ENCODE results near the gene PLAGL2. TPM values are rescaled to one million over a fixed set of nuclear protein-coding genes. Genes with fewer than 3 reads are reported as not detected.

Gene PLAGL2
- total RNA-seq, 1 experiment from 2014 or later, result 40.6 TPM

DNA sequence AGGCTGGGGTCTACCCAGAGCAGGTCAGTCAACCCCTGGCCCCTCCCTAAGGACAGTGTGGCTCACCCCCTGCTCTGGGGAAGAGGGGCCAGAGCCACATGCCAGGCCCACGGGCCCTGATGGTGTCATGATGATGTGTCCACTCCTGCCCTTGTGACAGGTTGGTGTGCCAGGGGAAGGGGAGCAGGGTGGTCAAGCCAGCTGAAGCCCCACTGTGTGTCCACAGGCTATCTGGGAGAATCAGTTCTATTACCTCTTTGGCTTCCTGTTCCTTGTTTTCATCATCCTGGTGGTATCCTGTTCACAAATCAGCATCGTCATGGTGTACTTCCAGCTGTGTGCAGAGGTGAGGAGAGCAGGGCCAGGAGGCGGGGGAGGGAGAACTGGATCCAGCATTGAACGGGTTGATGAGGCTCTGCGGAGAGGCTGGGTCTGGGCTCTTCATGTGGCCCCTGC lies 47.7 kb downstream of the PLAGL2 start:
- BruUV-seq (replicated peaks), result no TSS peak
- H3K4me3 ChIP-seq (ENCODE audit: low read depth in 2 of 2, low read length in 2 of 2), result no peak overlapping the region
- intact Hi-C loops (cut with micrococcal nuclease; ENCODE audit: unreplicated experiment), result no loop called here
- DNase-seq (ENCODE audit: low read depth, low spot score), result no peak
- in situ Hi-C loops (cut with HindIII; ENCODE audit: low pct_unique_long_range_greater_than_20kb, low sequenced_read_pairs), result no loop called here
- H3K4me1 ChIP-seq (ENCODE audit: control insufficient read depth, insufficient read depth, low read length), result peaks cover 8% of the 10 kb centered on the region
- no peak for TF ChIP-seq TCF7L2 (IDR thresholded peaks at IDR 0.05; ENCODE audit: low read depth, low read length)
- ATAC-seq, result no peak
- H3K9me3 ChIP-seq (ENCODE audit: control insufficient read depth, insufficient read depth, low read depth, low read length), result no peaks in the 10 kb centered on the region
- no peaks in the 10 kb centered on the region for H3K27me3 ChIP-seq (ENCODE audit: control insufficient read depth, insufficient read depth, low read length)
- POLR2A ChIA-PET, result no interaction called here
- CTCF ChIA-PET, result interaction anchor here (1.3 kb wide), 1 partner anchor 378 kb away, joined by 3 read pairs; no protein-coding TSS in a partner anchor
- no peak overlapping the region for H3K27ac ChIP-seq (ENCODE audit: low read length)
- H3K36me3 ChIP-seq (ENCODE audit: control insufficient read depth, insufficient read depth, low read length), result peaks cover 41% of the 10 kb centered on the region

DNA sequence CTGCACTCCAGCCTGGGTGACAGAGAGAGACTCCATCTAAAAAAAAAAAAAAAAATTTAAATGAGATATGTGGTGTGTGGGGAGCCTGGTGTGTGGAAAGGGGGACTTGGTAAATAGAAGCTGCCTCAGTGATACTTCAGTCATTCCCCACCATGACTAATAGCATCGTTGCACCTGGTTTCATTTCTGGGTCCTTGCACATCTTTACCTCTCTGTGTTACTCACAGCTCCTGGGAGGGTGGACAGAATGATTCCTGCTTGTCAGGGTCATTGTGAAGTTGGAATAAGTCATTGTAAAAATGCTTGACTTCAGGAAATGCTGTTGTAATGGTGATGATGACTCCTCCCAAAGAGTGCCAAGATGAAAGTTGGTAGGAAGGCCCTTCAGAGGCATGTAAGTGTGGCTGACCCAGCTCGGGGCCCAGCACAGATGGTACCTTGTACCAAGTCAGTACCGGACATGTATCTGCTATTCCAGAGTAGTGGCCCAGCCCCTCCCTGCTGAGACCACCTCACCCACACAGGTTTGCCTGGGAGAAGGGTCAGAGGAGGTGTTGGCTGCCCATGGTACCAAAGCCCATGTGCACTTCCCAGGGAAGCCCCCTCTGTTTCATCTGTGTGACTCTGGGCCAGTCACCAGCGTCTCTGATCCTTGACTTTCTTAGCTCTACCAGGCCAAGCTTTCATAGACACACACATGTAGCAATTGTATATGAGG lies 48.4 kb downstream of the PLAGL2 start:
- Histone ChIP-seq H3K36me3 (ENCODE audit: control insufficient read depth, insufficient read depth, low read length) (peaks cover 40% of the 10 kb centered on the region), H3K27me3 (ENCODE audit: control insufficient read depth, insufficient read depth, low read length) (no peaks in the 10 kb centered on the region), H3K9me3 (ENCODE audit: control insufficient read depth, insufficient read depth, low read depth, low read length) (no peaks in the 10 kb centered on the region), H3K27ac (ENCODE audit: low read length) (no peak overlapping the region), H3K4me1 (ENCODE audit: control insufficient read depth, insufficient read depth, low read length) (peaks cover 8% of the 10 kb centered on the region), H3K4me3 (ENCODE audit: low read depth in 2 of 2, low read length in 2 of 2) (no peak overlapping the region)
- BruUV-seq (replicated peaks), result no TSS peak
- TF ChIP-seq POLR2AphosphoS5 (IDR thresholded peaks at IDR 0.05; ENCODE audit: low read depth, low read length), result no peak; the same call in 1 of the 2 replicates
- TF ChIP-seq, protein P1, sequence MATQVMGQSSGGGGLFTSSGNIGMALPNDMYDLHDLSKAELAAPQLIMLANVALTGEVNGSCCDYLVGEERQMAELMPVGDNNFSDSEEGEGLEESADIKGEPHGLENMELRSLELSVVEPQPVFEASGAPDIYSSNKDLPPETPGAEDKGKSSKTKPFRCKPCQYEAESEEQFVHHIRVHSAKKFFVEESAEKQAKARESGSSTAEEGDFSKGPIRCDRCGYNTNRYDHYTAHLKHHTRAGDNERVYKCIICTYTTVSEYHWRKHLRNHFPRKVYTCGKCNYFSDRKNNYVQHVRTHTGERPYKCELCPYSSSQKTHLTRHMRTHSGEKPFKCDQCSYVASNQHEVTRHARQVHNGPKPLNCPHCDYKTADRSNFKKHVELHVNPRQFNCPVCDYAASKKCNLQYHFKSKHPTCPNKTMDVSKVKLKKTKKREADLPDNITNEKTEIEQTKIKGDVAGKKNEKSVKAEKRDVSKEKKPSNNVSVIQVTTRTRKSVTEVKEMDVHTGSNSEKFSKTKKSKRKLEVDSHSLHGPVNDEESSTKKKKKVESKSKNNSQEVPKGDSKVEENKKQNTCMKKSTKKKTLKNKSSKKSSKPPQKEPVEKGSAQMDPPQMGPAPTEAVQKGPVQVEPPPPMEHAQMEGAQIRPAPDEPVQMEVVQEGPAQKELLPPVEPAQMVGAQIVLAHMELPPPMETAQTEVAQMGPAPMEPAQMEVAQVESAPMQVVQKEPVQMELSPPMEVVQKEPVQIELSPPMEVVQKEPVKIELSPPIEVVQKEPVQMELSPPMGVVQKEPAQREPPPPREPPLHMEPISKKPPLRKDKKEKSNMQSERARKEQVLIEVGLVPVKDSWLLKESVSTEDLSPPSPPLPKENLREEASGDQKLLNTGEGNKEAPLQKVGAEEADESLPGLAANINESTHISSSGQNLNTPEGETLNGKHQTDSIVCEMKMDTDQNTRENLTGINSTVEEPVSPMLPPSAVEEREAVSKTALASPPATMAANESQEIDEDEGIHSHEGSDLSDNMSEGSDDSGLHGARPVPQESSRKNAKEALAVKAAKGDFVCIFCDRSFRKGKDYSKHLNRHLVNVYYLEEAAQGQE (IDR thresholded peaks at IDR 0.05; ENCODE audit: insufficient read depth in 1 of 2, low read depth in 2 of 2, low read length in 1 of 2), result no peak
- TF ChIP-seq, protein P2, sequence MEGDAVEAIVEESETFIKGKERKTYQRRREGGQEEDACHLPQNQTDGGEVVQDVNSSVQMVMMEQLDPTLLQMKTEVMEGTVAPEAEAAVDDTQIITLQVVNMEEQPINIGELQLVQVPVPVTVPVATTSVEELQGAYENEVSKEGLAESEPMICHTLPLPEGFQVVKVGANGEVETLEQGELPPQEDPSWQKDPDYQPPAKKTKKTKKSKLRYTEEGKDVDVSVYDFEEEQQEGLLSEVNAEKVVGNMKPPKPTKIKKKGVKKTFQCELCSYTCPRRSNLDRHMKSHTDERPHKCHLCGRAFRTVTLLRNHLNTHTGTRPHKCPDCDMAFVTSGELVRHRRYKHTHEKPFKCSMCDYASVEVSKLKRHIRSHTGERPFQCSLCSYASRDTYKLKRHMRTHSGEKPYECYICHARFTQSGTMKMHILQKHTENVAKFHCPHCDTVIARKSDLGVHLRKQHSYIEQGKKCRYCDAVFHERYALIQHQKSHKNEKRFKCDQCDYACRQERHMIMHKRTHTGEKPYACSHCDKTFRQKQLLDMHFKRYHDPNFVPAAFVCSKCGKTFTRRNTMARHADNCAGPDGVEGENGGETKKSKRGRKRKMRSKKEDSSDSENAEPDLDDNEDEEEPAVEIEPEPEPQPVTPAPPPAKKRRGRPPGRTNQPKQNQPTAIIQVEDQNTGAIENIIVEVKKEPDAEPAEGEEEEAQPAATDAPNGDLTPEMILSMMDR (IDR thresholded peaks at IDR 0.05), result no peak
- no peak for TF ChIP-seq TCF7L2 (IDR thresholded peaks at IDR 0.05; ENCODE audit: low read depth, low read length)
- no peak for TF ChIP-seq SIN3A (IDR thresholded peaks at IDR 0.05; ENCODE audit: borderline replicate concordance, insufficient read depth, low read depth, low read length)
- in situ Hi-C loops (cut with HindIII; ENCODE audit: low pct_unique_long_range_greater_than_20kb, low sequenced_read_pairs) (no loop called here), intact Hi-C loops (cut with micrococcal nuclease; ENCODE audit: unreplicated experiment) (no loop called here)
- ChIA-PET POLR2A (interaction anchor here (0.5 kb wide), 2 partner anchors 18 to 130 kb away, joined by 4 to 13 read pairs; no protein-coding TSS in a partner anchor), CTCF (interaction anchor here (0.6 to 1.3 kb wide), 2 partner anchors 126 to 378 kb away, joined by 3 to 5 read pairs; no protein-coding TSS in a partner anchor)
- ATAC-seq, result no peak
- no peak for DNase-seq (ENCODE audit: low read depth, low spot score)

DNA sequence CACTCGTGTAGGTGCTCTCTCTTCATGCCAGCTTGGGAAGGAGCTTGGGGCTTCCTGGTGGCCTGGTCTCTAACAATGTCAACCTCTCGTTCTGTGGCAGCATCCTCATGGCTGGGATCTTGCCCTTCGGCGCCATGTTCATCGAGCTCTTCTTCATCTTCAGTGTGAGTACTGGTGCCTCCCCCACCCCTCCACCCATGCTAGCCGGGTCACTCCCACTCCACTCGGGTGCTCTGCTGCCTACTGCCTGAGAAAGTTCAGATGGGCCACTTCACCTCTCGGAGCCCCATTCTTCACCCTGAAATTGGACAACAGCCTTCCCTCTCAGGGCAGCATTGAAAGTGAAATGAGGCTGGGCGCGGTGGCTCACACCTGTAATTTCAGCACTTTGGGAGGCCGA lies 49.2 kb downstream of the PLAGL2 start:
- POLR2A ChIA-PET, result interaction anchor here (0.5 kb wide), 1 partner anchor 130 kb away, joined by 4 read pairs; no protein-coding TSS in a partner anchor
- no peaks in the 10 kb centered on the region for H3K27me3 ChIP-seq (ENCODE audit: control insufficient read depth, insufficient read depth, low read length)
- no peak overlapping the region for H3K27ac ChIP-seq (ENCODE audit: low read length)
- BruUV-seq (replicated peaks), result no TSS peak
- intact Hi-C loops (cut with micrococcal nuclease; ENCODE audit: unreplicated experiment), result no loop called here
- CTCF ChIA-PET, result no interaction called here
- peaks cover 43% of the 10 kb centered on the region for H3K36me3 ChIP-seq (ENCODE audit: control insufficient read depth, insufficient read depth, low read length)
- TF ChIP-seq, protein P1 (IDR thresholded peaks at IDR 0.05; ENCODE audit: insufficient read depth in 1 of 2, low read depth in 2 of 2, low read length in 1 of 2), result no peak
- TF ChIP-seq TCF7L2 (IDR thresholded peaks at IDR 0.05; ENCODE audit: low read depth, low read length), result no peak
- TF ChIP-seq SIN3A (IDR thresholded peaks at IDR 0.05; ENCODE audit: borderline replicate concordance, insufficient read depth, low read depth, low read length), result no peak
- no peak for TF ChIP-seq POLR2AphosphoS5 (IDR thresholded peaks at IDR 0.05; ENCODE audit: low read depth, low read length)
- TF ChIP-seq, protein P2 (IDR thresholded peaks at IDR 0.05), result no peak
- H3K4me3 ChIP-seq (ENCODE audit: low read depth in 2 of 2, low read length in 2 of 2), result no peak overlapping the region
- ATAC-seq (no peak), DNase-seq (ENCODE audit: low read depth, low spot score) (no peak)
- H3K9me3 ChIP-seq (ENCODE audit: control insufficient read depth, insufficient read depth, low read depth, low read length), result no peaks in the 10 kb centered on the region
- peaks cover 8% of the 10 kb centered on the region for H3K4me1 ChIP-seq (ENCODE audit: control insufficient read depth, insufficient read depth, low read length)
- in situ Hi-C loops (cut with HindIII; ENCODE audit: low pct_unique_long_range_greater_than_20kb, low sequenced_read_pairs), result no loop called here

Data from Panc1 (cell line).